Activated gamma-delta T cell (primary cell): ENCODE results near the gene TRAPPC3L.

Source experiments
- DNase-seq: peaks from one replicate; lab custom pipeline; 2025; lab: John Stamatoyannopoulos, UW

TRAPPC3L gene

GRCh38 chr6:116465246-116465645, 80.2 kb downstream of the TRAPPC3L start:
- no peak for DNase-seq

- DNase-seq, result no peak
Measured at GRCh38 chr6:116463301-116463700, 82.2 kb downstream of the TRAPPC3L start.

- peak; percentile 24 for DNase-seq
Measured at GRCh38 chr6:116461932-116462885, 83.3 kb downstream of the TRAPPC3L start.

GRCh38 chr6:116461331-116461931, 84.1 kb downstream of the TRAPPC3L start, which contains the start of gene CALHM6:
TSS of gene CALHM6 (plus strand) at chr6:116461375. CDS start at chr6:116461930, 555 bp downstream.
- DNase-seq, result no peak

GRCh38 chr6:116459927-116460326, 85.6 kb downstream of the TRAPPC3L start:
- DNase-seq, result no peak

- DNase-seq, result no peak
Measured at GRCh38 chr6:116458264-116458663, 87.2 kb downstream of the TRAPPC3L start.

- no peak for DNase-seq
Measured at GRCh38 chr6:116456927-116457326, 88.6 kb downstream of the TRAPPC3L start.

- no peak for DNase-seq
Measured at GRCh38 chr6:116456106-116456505, 89.4 kb downstream of the TRAPPC3L start.

DNA sequence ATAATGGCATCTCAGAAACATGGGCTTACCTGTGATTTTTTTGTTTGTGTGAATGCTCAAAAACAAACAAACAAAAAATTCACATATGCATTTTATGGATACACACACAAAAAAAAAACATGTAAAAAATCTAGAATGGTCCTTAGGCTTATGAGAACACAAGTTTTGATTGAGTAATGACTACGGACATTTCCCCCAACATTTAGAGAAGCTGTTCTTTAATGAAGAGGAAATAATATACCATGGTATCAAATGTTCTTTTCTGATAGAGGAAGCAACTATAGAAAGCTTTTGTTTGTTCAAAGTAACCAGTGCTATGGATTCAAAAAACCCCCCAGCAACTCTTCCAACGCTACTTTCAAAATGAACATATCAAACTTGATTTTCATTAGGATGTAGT, 93.0 kb downstream of the TRAPPC3L start:
- DNase-seq, result no peak

GRCh38 chr6:116451916-116452315, 93.6 kb downstream of the TRAPPC3L start:
- DNase-seq, result no peak

- no peak for DNase-seq
Measured at GRCh38 chr6:116450769-116451740, 94.4 kb downstream of the TRAPPC3L start.

DNA sequence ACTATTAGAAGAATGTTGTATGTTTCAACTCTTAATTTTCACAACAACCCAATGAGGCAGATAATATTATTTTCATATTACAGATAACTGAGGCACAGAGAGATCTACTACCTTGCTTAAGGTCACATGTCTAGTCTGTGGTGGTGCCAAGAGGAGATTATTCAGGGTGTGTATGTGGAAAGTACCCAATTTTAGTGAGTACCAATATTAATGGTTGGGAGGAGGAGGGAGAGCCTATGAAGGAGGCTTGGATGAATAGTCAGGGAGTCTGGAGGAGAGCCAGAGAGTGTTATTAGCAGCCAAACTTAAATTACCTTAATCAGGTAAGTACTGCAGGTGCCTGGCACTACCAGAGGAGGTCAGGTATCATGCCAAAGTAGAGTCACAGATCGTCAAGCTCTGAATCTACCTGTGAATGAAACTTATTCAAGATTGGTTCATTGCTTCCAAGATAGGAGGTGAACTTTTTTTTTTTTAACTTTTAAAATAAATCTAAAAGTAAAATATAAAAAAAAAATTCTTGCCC, 95.2 kb downstream of the TRAPPC3L start:
- no peak for DNase-seq

DNA sequence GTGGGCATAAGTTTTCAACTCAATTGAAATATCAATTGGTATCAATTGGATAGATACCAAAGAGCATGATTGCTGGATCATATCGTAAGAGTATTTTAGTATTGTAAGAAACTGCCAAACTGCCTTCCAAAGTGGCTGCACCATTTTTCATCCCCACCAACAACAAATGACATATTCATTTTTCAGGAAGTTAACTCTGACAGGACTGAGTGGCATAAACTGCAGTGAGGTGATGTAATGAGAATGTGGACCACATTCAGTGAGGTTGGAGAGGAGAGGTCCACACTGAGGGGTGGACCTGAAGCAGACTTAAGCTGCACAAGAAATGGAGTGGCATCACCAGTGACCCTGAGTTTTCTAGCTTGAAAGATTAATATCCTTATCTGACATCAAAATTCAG, 95.9 kb downstream of the TRAPPC3L start:
- DNase-seq, result no peak

- DNase-seq, result no peak
Measured at GRCh38 chr6:116447496-116448011, 97.9 kb downstream of the TRAPPC3L start.

- no peak for DNase-seq
Measured at GRCh38 chr6:116447052-116447451, 98.4 kb downstream of the TRAPPC3L start.

GRCh38 chr6:116446399-116446798, 99.1 kb downstream of the TRAPPC3L start:
- DNase-seq, result no peak

DNA sequence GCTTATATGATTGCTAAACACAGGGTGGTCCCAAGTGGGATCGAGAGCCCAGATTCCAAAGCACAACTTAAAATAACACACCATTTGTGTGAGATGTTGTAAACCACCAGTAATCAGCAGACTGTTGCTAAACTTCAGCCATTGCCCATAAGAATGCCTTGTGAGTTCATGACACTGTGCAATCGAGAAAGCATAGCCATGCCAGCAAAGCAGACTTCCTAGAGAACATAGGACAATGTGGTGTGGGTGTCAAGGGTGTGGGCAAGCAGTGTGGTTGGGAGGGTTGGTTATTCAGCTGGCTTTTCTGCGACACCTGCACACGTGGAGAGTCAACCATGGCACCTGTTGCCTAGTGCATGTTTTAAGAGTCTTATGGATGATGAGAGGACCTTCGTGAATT, 100.4 kb downstream of the TRAPPC3L start:
- no peak for DNase-seq
